Ascending aorta (tissue), 2 donors: ENCODE data around the gene DUSP5. TPM values are rescaled to one million over a fixed set of nuclear protein-coding genes. Genes with fewer than 3 reads are reported as not detected.
"Not testable (repeated sequence)": the region's sequence is repeated elsewhere in the genome, so short reads cannot be mapped to it uniquely, and the experiment has no call there.

Experiments used
- DNase-seq, 2 donors: peaks; one replicate each; pipeline ENCODE4 v3.0.0-alpha.2; 2019; ENCODE audit warnings: low spot score in 2 of 2
- H3K27ac ChIP-seq, 2 donors: fragments of 200-600 bp; sonication (generic); one replicate each; pipeline ENCODE4 v1.5.1; 2016 to 2017; ENCODE audit warnings: mild to moderate bottlenecking in 1 of 2
- H3K27me3 ChIP-seq: fragments of 200-600 bp; sonication (generic); one replicate; pipeline ENCODE4 v1.5.1; 2017
- H3K36me3 ChIP-seq, 2 donors: fragments of 200-600 bp; sonication (generic); one replicate each; pipeline ENCODE4 v1.5.1; 2016
- H3K4me1 ChIP-seq, 2 donors: fragments of 200-600 bp; sonication (generic); one replicate each; pipeline ENCODE4 v1.5.1; 2016 to 2017; ENCODE audit warnings: mild to moderate bottlenecking in 1 of 2
- H3K4me3 ChIP-seq, 2 donors: fragments of 200-600 bp; sonication (generic); one replicate each; pipeline ENCODE4 v1.5.1; 2016 to 2017; ENCODE audit warnings: mild to moderate bottlenecking in 1 of 2
- H3K9me3 ChIP-seq, 2 donors: fragments of 200-600 bp; sonication (generic); one replicate each; pipeline ENCODE4 v1.5.1; 2016
- intact Hi-C: fragments of 100-400 bp; cut with DNase I; formaldehyde crosslinking; loops from one replicate; pipeline ENCODE4 v1.15.1; 2023
- total RNA-seq: library from RNA; depleted of rRNA; stranded (reverse); fragments of >200 nt; gene quantifications from one replicate; pipeline ENCODE4 v1.1.0, GENCODE V29; 2016
- TF ChIP-seq, protein P1 (sequence below), 3 experiments: fragments of 200-600 bp in 2 of 3; fragments of 450-650 bp in 1 of 3; sonication (generic) in 2 of 3; IDR thresholded peaks; one replicate each; pipeline ENCODE4 v1.5.1; 2016 to 2019; ENCODE audit warnings: antibody characterized with exemption in 3 of 3, mild to moderate bottlenecking in 1 of 3, moderate library complexity in 1 of 3

Gene DUSP5
- total RNA-seq, 1 donor from 2014 or later = 26.9 TPM

GRCh38 chr10:110461530-110461929 lies 36.2 kb upstream of the DUSP5 start:
- H3K4me1 ChIP-seq = no peaks in the 10 kb centered on the region
- no peak overlapping the region for H3K4me3 ChIP-seq
- intact Hi-C loops = no loop called here
- H3K9me3 ChIP-seq = no peaks in the 10 kb centered on the region
- TF ChIP-seq, protein P1, sequence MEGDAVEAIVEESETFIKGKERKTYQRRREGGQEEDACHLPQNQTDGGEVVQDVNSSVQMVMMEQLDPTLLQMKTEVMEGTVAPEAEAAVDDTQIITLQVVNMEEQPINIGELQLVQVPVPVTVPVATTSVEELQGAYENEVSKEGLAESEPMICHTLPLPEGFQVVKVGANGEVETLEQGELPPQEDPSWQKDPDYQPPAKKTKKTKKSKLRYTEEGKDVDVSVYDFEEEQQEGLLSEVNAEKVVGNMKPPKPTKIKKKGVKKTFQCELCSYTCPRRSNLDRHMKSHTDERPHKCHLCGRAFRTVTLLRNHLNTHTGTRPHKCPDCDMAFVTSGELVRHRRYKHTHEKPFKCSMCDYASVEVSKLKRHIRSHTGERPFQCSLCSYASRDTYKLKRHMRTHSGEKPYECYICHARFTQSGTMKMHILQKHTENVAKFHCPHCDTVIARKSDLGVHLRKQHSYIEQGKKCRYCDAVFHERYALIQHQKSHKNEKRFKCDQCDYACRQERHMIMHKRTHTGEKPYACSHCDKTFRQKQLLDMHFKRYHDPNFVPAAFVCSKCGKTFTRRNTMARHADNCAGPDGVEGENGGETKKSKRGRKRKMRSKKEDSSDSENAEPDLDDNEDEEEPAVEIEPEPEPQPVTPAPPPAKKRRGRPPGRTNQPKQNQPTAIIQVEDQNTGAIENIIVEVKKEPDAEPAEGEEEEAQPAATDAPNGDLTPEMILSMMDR (IDR thresholded peaks at IDR 0.05) = no peak
- no peaks in the 10 kb centered on the region for H3K36me3 ChIP-seq
- no peaks in the 10 kb centered on the region for H3K27me3 ChIP-seq
- DNase-seq = no peak
- H3K27ac ChIP-seq = no peak overlapping the region

DNA sequence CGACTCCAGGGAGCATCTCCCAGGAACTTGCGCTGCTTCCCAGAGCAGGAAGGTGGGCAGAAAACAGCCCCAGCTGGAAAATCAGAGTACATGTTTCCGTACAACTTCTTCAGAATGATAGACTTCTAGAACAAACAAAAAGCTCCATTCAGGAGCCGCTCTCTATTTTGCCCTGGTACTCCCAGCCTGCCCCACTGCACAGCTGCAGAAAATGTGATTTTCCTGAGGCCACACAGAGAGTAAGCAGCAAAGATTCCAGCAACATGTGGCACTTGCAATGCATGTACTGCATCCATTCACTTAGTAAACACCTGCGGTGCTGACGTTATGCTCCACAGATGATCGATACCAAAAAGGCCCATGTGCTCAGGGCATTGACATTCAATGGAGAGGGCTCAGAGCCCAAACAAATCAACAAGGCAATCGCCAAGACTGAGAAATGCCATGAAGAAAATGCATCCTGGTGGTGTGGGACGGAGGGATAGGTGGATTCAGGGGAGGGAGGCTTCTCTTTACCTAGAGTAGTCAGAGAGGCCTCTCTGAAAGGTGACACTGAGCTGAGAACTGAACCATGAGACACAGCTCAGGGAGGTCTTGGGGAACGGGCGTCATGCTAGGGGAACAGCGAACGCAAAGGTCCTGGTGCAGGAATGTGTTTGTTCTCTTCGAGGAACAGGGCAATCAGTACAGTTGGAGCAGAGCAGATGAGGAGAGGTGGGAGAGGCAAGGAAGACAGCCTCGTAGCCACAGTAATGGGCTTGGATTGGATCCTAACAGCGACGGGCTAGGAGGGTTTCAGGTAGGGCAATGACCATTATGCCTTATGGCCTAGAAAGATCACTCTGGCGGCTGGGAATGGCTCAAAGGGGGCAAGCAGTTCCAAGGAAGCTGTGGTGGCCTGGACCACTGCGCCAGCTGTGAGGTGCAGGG lies 35.3 kb upstream of the DUSP5 start:
- no peaks in the 10 kb centered on the region for H3K4me1 ChIP-seq
- H3K36me3 ChIP-seq = no peaks in the 10 kb centered on the region
- no peaks in the 10 kb centered on the region for H3K27me3 ChIP-seq
- TF ChIP-seq, protein P1 (IDR thresholded peaks at IDR 0.05) = no peak
- H3K4me3 ChIP-seq = no peak overlapping the region
- no peaks in the 10 kb centered on the region for H3K9me3 ChIP-seq
- no peak overlapping the region for H3K27ac ChIP-seq
- peak in 1 of 2 donors; percentile 34 for DNase-seq
- intact Hi-C loops = no loop called here

GRCh38 chr10:110468258-110468657 lies 29.4 kb upstream of the DUSP5 start:
- H3K4me1 ChIP-seq, H3K36me3 ChIP-seq, intact Hi-C loops, H3K27me3 ChIP-seq, H3K4me3 ChIP-seq, DNase-seq, H3K27ac ChIP-seq, H3K9me3 ChIP-seq: not testable (repeated sequence)

DNA sequence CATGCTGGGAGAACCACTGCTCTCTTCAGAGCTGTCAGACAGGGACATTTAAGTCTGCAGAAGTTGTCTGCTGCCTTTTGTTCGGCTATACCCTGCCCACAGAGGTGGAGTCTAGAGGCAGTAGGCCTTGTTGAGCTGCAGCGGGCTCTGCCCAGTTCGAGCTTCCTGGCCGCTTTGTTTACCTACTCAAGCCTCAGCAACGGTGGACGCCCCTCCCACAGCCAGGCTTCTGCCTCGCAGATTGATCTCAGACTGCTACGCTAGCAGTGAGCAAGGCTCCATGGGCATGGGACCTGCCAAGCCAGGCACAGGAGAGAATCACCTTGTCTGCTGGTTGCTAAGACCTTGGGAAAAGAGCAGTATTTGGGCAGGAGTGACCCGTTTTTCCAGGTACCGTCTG lies 27.2 kb upstream of the DUSP5 start:
- H3K27ac ChIP-seq, H3K9me3 ChIP-seq, H3K27me3 ChIP-seq, H3K4me3 ChIP-seq, H3K36me3 ChIP-seq, intact Hi-C loops, H3K4me1 ChIP-seq: not testable (repeated sequence)
- peak in 1 of 2 donors; percentile 28 for DNase-seq

- H3K27me3 ChIP-seq = no peaks in the 10 kb centered on the region
- no peaks in the 10 kb centered on the region for H3K36me3 ChIP-seq
- H3K9me3 ChIP-seq = no peaks in the 10 kb centered on the region
- DNase-seq = peak in 1 of 2 donors; percentile 49
- H3K4me1 ChIP-seq = no peaks in the 10 kb centered on the region
- TF ChIP-seq, protein P1 (IDR thresholded peaks at IDR 0.05) = no peak
- intact Hi-C loops = no loop called here
- H3K27ac ChIP-seq = no peak overlapping the region
- no peak overlapping the region for H3K4me3 ChIP-seq
Observed at GRCh38 chr10:110471566-110472139, 26.1 kb upstream of the DUSP5 start.

GRCh38 chr10:110474017-110474416 lies 23.7 kb upstream of the DUSP5 start:
- Histone ChIP-seq H3K36me3 (no peaks in the 10 kb centered on the region), H3K27me3 (no peaks in the 10 kb centered on the region), H3K27ac (no peak overlapping the region), H3K4me3 (no peak overlapping the region), H3K9me3 (no peaks in the 10 kb centered on the region), H3K4me1 (no peaks in the 10 kb centered on the region)
- intact Hi-C loops = no loop called here
- no peak for DNase-seq
- TF ChIP-seq, protein P1 (IDR thresholded peaks at IDR 0.05) = no peak
